Pancreas (tissue), 10 donors: ENCODE data around the gene PPP4R3A. TPM values are rescaled to one million over a fixed set of nuclear protein-coding genes. Genes with fewer than 3 reads are reported as not detected.
A peak's percentile ranks its signal among the peaks of the same experiment; 100 is the strongest.

Source experiments
- ATAC-seq, 4 donors: fragments of 200-7000 bp; cut with Tn5 transposase; one replicate each; pipeline versions ENCODE4 v1.8.0 to v1.9.1; 2020; ENCODE audit warnings: mild to moderate bottlenecking in 4 of 4, moderate library complexity in 4 of 4
- DNase-seq, 6 donors: peaks; one replicate each; pipeline ENCODE4 v3.0.0-alpha.2; 2020
- FAIRE-seq: peaks from 2 replicates; lab custom pipeline; 2012; peaks lifted over from hg19 to GRCh38; lab: Jason Lieb, UNC
- H3K27ac ChIP-seq, 4 donors: fragments of 200-600 bp; sonication (generic); 1 replicate in 3 of 4; 2 replicates in 1 of 4; pipeline versions ENCODE4 v1.5.0 to v1.8.0; 2020
- H3K27me3 ChIP-seq, 4 donors: fragments of 200-600 bp; one replicate each; pipeline ENCODE4 v1.8.0; 2021
- H3K36me3 ChIP-seq, 3 donors: fragments of 200-600 bp; sonication (generic) in 1 of 3; one replicate each; pipeline versions ENCODE4 v1.5.0 to v1.8.0; 2020 to 2021
- H3K4me1 ChIP-seq, 3 donors: fragments of 200-600 bp; one replicate each; pipeline ENCODE4 v1.8.0; 2021
- H3K4me3 ChIP-seq, 4 donors: fragments of 200-600 bp; sonication (generic) in 2 of 4; one replicate each; pipeline versions ENCODE4 v1.5.0 to v1.8.0; 2020 to 2021
- H3K9me3 ChIP-seq, 4 donors: fragments of 200-600 bp; one replicate each; pipeline ENCODE4 v1.8.0; 2021
- CTCF ChIP-seq, 4 donors: fragments of 200-600 bp; sonication (generic) in 3 of 4; IDR thresholded peaks; one replicate each; pipeline versions ENCODE4 v1.5.0 to v1.8.0; 2021; ENCODE audit warnings: antibody characterized with exemption in 4 of 4
- WGBS, 2 donors: extraction: QIAGEN DNeasy Blood & Tissue Kit; methylation state at CpG; one replicate each; pipeline ENCODE4 v1.1.7; 2013; 5-methylcytosine and 5-hydroxymethylcytosine counted together
- intact Hi-C, 3 donors: fragments of 100-400 bp; cut with DNase I; formaldehyde crosslinking; loops; one replicate each; pipeline versions ENCODE4 v1.11.1 to v1.14.2; 2022
- polyA plus RNA-seq, 2 donors: library from polyadenylated mRNA; stranded (reverse); fragments of 200-250 nt; gene quantifications; one replicate each; pipeline ENCODE4 v1.2.3, GENCODE V29; 2013
- total RNA-seq, 6 donors: library from RNA; stranded (reverse); fragmentation: NEBNext Ultra II Directional in 4 of 6; extraction: Animal tissue kit (Norgen Biotek cat#: 25700) in 4 of 6; gene quantifications; one replicate each; pipeline versions ENCODE4 v1.2.1 to v1.2.4, GENCODE V29; 2021 to 2023
- donor health status: healthy with polysubstance abuse.
- donor health status: DM: no; HTN: no; CAD: no; lungs with moderate emphysema.
- donor health status: DM: no; HTN: no; CAD: no.
- donor health status: control.
- donor health status: control.
- donor health status: Bipolar disorder and iron deficiency.
- donor health status: DM: yes; HTN: yes; CAD: no.
- donor health status: DM: no; HTN: no; CAD: no.
- donor health status: DM: no; HTN: no; CAD: no.
- donor health status: DM: yes; HTN: yes; CAD: no.

The PPP4R3A gene
- total and polyA plus RNA-seq, 8 donors, result 26.2 to 48.4 (median 34.0) TPM

DNA sequence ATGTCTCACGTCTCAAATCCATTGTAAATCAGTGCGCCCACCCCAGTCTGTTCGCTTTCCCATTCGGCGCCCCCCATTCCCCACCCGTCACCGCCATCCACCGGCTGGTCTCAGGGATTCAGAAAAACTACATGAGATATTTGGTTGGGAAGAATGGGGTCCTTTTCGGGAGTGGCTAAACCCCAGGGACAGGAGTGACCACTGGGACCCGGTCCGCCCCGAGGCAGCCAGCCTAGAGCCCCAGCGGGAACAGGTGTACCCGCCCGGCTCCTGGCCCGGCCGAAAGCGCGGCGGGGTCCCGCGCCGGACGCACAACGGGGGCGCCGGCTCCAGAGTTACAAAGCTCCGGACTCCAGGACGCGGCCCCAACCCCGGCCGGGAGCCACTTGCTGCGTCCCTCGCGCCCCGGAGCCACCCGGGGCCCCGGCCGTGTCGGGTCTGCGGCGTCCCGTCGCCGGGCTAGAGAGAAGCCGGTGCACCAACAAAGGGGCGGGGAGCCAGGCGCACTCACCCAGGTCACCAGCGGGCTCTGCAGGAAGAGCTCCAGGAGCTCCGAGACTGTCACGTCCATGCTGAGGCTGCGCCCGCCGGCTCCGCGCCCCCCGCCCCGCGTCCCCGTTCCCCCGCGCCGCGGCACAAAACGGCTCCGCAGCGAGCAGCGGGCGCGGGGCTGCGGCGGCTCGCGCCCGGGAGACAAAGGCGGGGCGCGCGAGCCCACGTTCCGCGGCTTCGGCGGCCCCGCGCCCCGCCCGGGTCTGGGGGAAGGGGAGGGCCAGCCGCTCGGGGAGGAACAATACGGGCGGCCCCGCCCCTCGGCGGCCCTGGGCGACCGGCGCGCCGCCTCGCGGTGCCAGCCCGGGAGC lies 92.8 kb downstream of the PPP4R3A start, which contains the start of gene CCDC88C:
CCDC88C (minus strand) TSS at position 701 of the 863 bp plus-strand sequence; CDS start at position 571, 130 bp downstream.
- intact Hi-C loops, result loop anchor here in 2 of 3 donors (5.0 kb wide), 1 partner anchor 95 kb away; no protein-coding TSS in a partner anchor
- no peak for TF ChIP-seq CTCF (IDR thresholded peaks at IDR 0.05)
- ATAC-seq (peak; percentile 51 to 72 (median 57)), FAIRE-seq (no peak), DNase-seq (peak; percentile 73 to 90 (median 81))
- 0% methylated on average over 91 to 103 of the region's 103 CpGs for WGBS, 2 donors
- Histone ChIP-seq H3K36me3 (no peaks in the 10 kb centered on the region), H3K27me3 (no peaks in the 10 kb centered on the region), H3K9me3 (no peaks in the 10 kb centered on the region), H3K27ac (peak within 1 kb of the TSS; percentile 17 to 51 (median 40)), H3K4me3 (peak within 1 kb of the TSS; percentile 67 to 86 (median 72)), H3K4me1 (peaks cover 5 to 31% (median 15%) of the 10 kb centered on the region in 3 donors)

DNA sequence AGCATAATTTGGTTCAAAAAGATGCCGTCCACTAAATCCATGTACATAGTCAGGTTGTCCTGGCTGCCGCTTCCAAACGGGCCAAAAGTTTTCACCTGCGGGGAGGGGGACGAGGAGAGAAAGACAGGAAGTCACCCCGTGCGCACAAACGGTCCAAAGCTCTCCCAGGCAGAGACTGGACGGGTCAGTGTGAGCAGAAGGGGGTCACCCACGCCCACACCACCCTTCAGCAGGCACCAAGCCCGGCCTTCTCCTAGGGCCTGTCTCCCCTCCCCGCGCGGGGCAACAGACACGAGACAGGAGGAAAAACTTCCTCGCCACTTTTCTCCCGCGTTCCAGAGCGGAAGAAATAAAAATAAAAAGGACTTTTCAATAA lies 93.4 kb downstream of the PPP4R3A start:
- intact Hi-C loops, result loop anchor here in 2 of 3 donors (5.0 kb wide), 1 partner anchor 94 kb away; no protein-coding TSS in a partner anchor
- Histone ChIP-seq H3K27ac (peak overlapping the region in 2 of 4 donors; percentile 17 to 51), H3K27me3 (no peaks in the 10 kb centered on the region), H3K36me3 (no peaks in the 10 kb centered on the region), H3K9me3 (no peaks in the 10 kb centered on the region), H3K4me3 (peak overlapping the region; percentile 67 to 86 (median 72)), H3K4me1 (peaks cover 5 to 31% (median 15%) of the 10 kb centered on the region in 3 donors)
- DNase-seq (peak in 1 of 6 donors; percentile 64), ATAC-seq (peak; percentile 1 to 6 (median 4)), FAIRE-seq (no peak)
- no peak for TF ChIP-seq CTCF (IDR thresholded peaks at IDR 0.05)
- WGBS, 2 donors, result 6 to 11% methylated on average over 19 of the region's 19 CpGs

DNA sequence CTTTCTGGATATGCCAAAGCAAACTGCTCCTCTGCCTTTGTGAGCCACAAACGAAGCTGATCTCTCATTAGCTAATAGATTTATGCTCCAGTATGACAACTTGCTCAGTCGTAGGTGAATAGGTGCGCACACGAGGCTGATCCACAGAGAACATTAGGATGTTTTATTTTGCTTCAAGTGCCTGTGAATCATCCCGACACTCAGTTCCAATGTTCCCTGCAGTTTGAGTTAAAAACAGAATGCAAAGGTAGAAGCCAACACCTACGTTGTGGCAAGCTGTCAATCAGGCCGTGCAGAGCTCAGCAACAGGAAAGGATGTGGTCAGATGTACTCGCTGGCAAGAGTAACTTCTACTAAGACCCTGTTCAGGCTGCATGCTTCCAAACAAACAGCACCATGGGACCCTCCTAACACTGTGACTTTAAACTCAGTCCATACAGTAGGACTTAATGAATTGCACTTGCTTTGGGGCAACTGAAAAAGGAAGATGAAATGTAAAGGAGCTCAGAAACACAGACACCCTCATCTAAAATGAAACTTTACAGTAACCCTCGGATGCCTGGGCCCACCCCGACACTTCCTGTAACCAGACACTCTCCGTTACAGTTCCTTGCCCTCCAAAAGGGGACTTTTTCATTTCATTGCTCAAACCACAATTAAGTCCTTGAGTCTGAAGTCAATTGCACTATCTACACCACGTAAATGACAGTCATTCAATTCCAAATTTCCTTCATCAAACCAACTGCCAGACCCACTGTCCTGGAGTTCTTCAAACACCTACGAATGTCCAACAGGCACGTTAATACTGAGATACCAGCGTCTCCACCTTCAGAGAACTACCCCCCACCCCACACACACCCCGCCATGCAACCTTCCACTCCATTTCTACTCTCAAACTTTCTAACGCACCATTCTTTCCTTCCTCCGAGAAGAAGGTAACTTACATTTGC lies 94.0 kb downstream of the PPP4R3A start:
- peak overlapping the region in 2 of 4 donors; percentile 17 to 51 for H3K27ac ChIP-seq
- intact Hi-C loops, result loop anchor here in 2 of 3 donors (5.0 kb wide), 1 partner anchor 94 kb away; no protein-coding TSS in a partner anchor
- FAIRE-seq (no peak), DNase-seq (no peak), ATAC-seq (no peak)
- no peak for TF ChIP-seq CTCF (IDR thresholded peaks at IDR 0.05)
- 35 to 39% methylated on average over 18 of the region's 18 CpGs for WGBS, 2 donors
- no peaks in the 10 kb centered on the region for H3K9me3 ChIP-seq
- H3K27me3 ChIP-seq, result no peaks in the 10 kb centered on the region
- peaks cover 5 to 31% (median 15%) of the 10 kb centered on the region in 3 donors for H3K4me1 ChIP-seq
- no peaks in the 10 kb centered on the region for H3K36me3 ChIP-seq
- H3K4me3 ChIP-seq, result peak overlapping the region; percentile 67 to 86 (median 72)

DNA sequence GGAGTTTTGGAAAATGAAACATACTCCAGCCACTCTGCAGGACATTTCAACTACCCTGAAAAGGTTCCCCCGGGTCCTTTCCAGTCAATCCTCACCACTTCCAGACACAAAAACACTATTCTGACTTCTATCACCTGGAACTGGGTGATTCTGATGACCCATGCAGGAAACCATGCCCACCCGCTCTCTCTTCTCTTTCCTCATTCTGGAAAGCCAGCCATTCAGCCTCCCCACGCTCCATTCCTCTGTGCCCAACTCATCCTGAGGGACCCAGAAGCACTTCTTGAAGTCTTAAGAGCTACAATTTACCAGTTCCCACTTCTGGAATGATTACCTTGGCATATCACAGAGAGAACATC lies 95.7 kb downstream of the PPP4R3A start:
- TF ChIP-seq CTCF (IDR thresholded peaks at IDR 0.05), result no peak
- ATAC-seq (no peak), DNase-seq (no peak), FAIRE-seq (no peak)
- Histone ChIP-seq H3K4me1 (peaks cover 5 to 31% (median 15%) of the 10 kb centered on the region in 3 donors), H3K36me3 (no peaks in the 10 kb centered on the region), H3K27ac (peak overlapping the region in 2 of 4 donors; percentile 57 to 62), H3K4me3 (no peak overlapping the region), H3K9me3 (no peaks in the 10 kb centered on the region), H3K27me3 (no peaks in the 10 kb centered on the region)
- intact Hi-C loops, result no loop called here
- 96 to 97% methylated on average over 3 of the region's 3 CpGs for WGBS, 2 donors
